SH-SY5Y (cell line): Measurements from ENCODE around the gene POLR3B.

ENCODE experiments used
- GATA2 ChIP-seq: IDR thresholded peaks from 2 replicates; pipeline ENCODE4 v1.6.1; 2011; ENCODE audit warnings: mild to moderate bottlenecking, low read depth, low read length
- GATA3 ChIP-seq: IDR thresholded peaks from 2 replicates; pipeline ENCODE4 v1.6.1; 2011; ENCODE audit warnings: low read depth, mild to moderate bottlenecking, low read length, moderate library complexity

DNA sequence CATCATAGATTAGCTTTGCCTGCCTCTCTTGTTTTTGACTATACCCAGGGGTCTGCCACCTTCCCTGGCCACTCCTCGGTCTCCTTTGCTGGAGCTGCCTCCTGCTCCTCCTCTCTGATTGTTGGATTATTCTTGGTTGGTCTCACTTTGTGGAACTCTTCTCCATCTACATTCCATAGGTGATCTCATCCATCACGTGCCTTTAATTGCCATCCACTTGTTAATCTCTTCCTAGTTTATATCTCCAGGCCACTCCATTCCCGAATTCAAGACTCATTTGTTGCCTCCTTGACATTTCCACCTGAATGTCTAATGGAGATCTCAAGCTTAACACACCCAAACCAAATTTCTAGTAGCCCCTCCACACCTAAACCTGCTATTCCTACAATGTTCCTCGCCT, 5.4 kb downstream of the POLR3B start:
- TF ChIP-seq GATA2 = no peak
- no peak for TF ChIP-seq GATA3
